Right atrium auricular region (tissue), 2 donors: ENCODE data around the gene ALKAL2. TPM values are rescaled to one million over a fixed set of nuclear protein-coding genes. Genes with fewer than 3 reads are reported as not detected.

ENCODE experiments used
- DNase-seq: peaks from one replicate; pipeline ENCODE4 v3.0.0-alpha.2; 2019; ENCODE audit warnings: low spot score
- H3K27ac ChIP-seq, 2 donors: fragments of 200-600 bp; sonication (generic); 1 replicate in 1 of 2; 2 replicates in 1 of 2; pipeline ENCODE4 v1.5.1; 2016 to 2019
- H3K27me3 ChIP-seq, 2 donors: fragments of 200-600 bp; sonication (generic); one replicate each; pipeline versions ENCODE4 v1.5.1 to v1.6.0; 2017 to 2019
- H3K36me3 ChIP-seq: fragments of 200-600 bp; sonication (generic); one replicate; pipeline ENCODE4 v1.5.1; 2016
- H3K4me1 ChIP-seq, 2 donors: fragments of 200-600 bp; sonication (generic); one replicate each; pipeline versions ENCODE4 v1.5.1 to v1.6.0; 2017 to 2019
- H3K4me3 ChIP-seq, 2 donors: fragments of 200-600 bp; sonication (generic); 1 replicate in 1 of 2; 2 replicates in 1 of 2; pipeline ENCODE4 v1.5.1; 2017 to 2019; ENCODE audit warnings: mild to moderate bottlenecking in 1 of 2, moderate library complexity in 1 of 2
- H3K9me3 ChIP-seq, 2 donors: fragments of 200-600 bp; sonication (generic); one replicate each; pipeline ENCODE4 v1.5.1; 2019
- CTCF ChIP-seq, 2 donors: fragments of 200-600 bp; sonication (generic); IDR thresholded peaks; one replicate each; pipeline ENCODE4 v1.5.1; 2019; ENCODE audit warnings: antibody characterized with exemption in 2 of 2
- total RNA-seq, 2 donors: library from RNA; depleted of rRNA; stranded (reverse); fragments of >200 nt; gene quantifications; one replicate each; pipeline ENCODE4 v1.1.0, GENCODE V29; 2016

Gene ALKAL2
- total RNA-seq, 2 donors from 2014 or later: 1.1 TPM; not detected in 1

DNA sequence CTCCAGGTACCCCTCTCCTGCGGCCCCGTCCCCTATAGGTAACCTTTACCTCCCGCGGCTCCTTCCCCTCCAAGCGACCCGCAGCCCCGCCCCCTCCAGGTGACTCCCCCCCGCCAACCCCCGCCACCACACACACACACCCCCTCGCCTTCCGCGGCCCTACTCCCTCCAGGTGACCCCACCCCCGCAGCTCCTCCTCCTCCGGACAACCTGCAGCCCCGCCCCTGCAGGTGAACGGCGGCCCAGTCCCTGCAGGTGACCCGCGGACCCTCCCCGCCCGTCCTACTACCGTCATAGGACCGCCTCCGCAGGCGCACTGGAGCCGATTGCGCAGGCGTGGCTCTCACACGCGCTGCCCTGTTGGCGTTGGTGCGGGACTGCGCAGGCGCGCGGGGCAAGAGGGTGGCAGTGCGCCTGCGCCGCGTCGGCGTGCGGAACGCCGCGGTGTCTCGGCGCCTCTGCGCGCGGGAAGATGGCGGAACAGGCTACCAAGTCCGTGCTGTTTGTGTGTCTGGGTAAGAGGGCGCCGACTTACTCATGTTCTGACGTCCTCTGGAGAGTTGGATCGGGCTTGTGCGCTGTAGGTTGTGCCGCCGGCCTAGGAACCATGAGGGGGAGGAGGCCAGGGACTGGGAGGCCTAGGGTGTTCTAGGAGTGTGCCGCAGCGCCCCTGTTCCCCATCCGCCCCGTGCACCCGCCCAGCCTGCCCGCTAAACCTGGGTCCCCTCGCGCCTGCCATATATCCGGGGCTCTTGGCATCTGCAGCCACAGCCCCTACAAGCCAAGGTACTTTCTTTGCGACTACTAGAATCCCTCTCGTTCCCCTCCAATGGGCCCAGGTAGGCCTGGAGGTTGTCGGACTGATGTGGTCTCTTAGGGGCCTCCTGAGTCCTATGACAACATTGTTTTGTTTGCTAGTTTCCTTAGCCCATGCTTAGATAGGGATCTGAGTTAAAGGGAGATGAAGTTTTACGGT lies 23.1 kb downstream of the ALKAL2 start, which contains the start of gene ACP1:
Gene ACP1, plus strand, starts transcription at position 455 of the 976 bp plus-strand sequence. Its CDS starts 18 bp downstream, at position 473.
- no peaks in the 10 kb centered on the region for H3K27me3 ChIP-seq
- no peaks in the 10 kb centered on the region for H3K36me3 ChIP-seq
- TF ChIP-seq CTCF (IDR thresholded peaks at IDR 0.05): peak in 1 of 2 donors; percentile 21
- no peaks in the 10 kb centered on the region for H3K9me3 ChIP-seq
- H3K4me1 ChIP-seq: peaks cover 0 to 34% of the 10 kb centered on the region in 2 donors
- DNase-seq: peak; percentile 90
- H3K27ac ChIP-seq: peak within 1 kb of the TSS; percentile 65 to 84
- H3K4me3 ChIP-seq: peak within 1 kb of the TSS; percentile 61 to 87

DNA sequence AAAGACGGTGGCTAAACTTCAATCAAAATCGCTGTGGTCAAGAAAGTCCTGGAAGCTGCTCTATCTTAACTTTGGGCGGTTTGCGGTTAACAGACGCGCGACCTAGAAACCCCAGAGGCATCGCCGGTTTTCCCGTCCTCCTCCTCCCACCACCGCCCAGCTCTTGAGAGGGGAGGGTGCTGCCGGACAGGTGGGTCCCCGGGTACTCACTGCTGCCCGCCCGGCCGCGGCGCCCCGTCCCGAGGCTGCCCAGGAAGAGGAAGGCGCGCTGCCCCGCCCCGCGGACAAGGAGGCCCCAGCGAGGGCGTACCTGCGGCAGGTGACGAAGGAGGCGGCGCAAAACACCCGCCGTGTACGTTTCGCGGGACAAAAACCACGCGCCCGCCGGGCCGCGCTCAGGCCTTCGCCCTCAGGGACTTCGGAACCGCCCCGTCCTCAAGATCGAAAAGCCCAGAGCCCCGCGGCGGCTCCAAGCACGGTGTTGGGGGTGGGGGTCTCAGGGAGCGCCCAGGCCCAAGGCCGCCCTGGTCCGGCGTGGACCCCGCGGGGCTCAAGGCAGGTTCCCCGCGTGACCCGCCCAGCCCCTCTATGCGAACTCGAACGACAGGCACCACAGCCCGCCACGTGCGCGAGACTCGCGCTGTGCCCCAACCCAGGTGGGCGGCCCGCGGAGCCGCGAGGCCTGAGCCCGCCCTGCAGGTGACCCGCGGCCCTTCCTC lies 24.0 kb downstream of the ALKAL2 start, which contains the start of gene SH3YL1:
Gene SH3YL1, minus strand, starts transcription at position 259 of the 719 bp plus-strand sequence. Its CDS starts 48 bp downstream, at position 211.
- Histone ChIP-seq H3K4me3 (peak within 1 kb of the TSS; percentile 61 to 87), H3K27ac (peak within 1 kb of the TSS; percentile 65 to 84), H3K27me3 (no peaks in the 10 kb centered on the region), H3K36me3 (no peaks in the 10 kb centered on the region), H3K9me3 (no peaks in the 10 kb centered on the region), H3K4me1 (peaks cover 0 to 32% of the 10 kb centered on the region in 2 donors)
- no peak for DNase-seq
- no peak for TF ChIP-seq CTCF (IDR thresholded peaks at IDR 0.05)

DNA sequence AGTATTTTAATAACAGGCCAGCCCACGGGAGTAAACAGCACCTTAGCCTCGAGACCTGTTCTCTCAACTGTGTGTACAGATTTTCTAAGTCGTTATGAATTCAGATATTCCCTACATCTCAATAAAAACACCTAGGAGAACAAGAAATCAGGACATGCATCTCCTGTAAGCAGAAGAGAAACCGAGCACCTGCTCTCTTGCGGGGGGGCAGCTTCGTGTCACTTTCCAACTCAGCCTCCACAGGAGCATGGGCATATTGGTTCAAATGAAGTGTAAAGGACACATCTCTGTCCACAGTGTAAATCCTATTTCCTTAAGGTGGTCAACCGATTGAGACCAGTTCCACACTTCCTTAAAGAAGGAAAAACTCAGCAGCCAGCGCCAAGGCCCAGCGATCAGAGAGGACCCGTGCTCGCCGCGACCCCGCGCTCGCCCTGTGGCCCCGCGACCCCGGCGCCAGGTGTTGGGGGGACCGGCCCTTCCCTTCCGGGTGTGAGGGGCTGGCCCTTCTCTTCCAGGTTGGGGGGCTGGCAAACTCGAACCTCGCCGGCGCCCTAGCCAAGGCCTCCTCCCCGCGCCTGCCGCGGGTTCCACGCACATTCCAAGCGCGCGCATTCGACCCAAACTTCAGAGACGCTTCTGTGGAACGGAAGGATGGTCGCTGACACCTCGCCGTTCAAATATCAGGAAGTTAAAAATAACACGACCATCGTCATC lies 24.7 kb downstream of the ALKAL2 start:
- Histone ChIP-seq H3K9me3 (peaks cover 0 to 2% of the 10 kb centered on the region in 2 donors), H3K4me1 (peaks cover 0 to 32% of the 10 kb centered on the region in 2 donors), H3K36me3 (no peaks in the 10 kb centered on the region), H3K27ac (peak overlapping the region in 1 of 2 donors; percentile 65), H3K27me3 (no peaks in the 10 kb centered on the region), H3K4me3 (peak overlapping the region; percentile 61 to 87)
- no peak for DNase-seq
- no peak for TF ChIP-seq CTCF (IDR thresholded peaks at IDR 0.05)

DNA sequence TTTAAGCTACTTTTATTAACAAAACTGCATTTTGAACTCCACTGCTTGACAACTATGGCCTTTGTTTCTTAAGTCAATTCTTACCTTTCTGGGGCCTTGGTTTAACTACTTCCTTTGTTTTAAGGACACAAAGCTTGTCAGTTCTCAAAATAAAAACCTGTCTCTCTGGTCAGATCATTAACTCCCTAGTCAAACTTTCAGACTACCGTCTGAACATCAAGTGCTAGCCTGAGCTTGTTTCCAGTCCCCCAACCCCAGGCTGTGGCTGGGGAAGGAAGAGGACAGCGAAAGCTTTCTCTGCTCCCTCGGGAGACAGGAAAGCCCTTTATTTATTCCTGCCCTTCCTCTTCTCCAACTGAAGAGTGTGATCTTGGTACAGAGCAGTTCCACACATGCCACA lies 25.8 kb downstream of the ALKAL2 start:
- TF ChIP-seq CTCF (IDR thresholded peaks at IDR 0.05): no peak

GRCh38 chr2:260507-261161 lies 27.3 kb downstream of the ALKAL2 start:
- no peak for TF ChIP-seq CTCF (IDR thresholded peaks at IDR 0.05)
- no peak for DNase-seq
- Histone ChIP-seq H3K9me3 (peaks cover 0 to 9% of the 10 kb centered on the region in 2 donors), H3K4me1 (peaks cover 0 to 17% of the 10 kb centered on the region in 2 donors), H3K27ac (no peak overlapping the region), H3K27me3 (no peaks in the 10 kb centered on the region), H3K4me3 (no peak overlapping the region), H3K36me3 (no peaks in the 10 kb centered on the region)

More for the DNA sequence above, 25.8 kb downstream of the ALKAL2 start:
- Histone ChIP-seq H3K9me3 (peaks cover 0 to 9% of the 10 kb centered on the region in 2 donors), H3K4me1 (peaks cover 0 to 32% of the 10 kb centered on the region in 2 donors), H3K36me3 (no peaks in the 10 kb centered on the region), H3K27me3 (no peaks in the 10 kb centered on the region), H3K27ac (no peak overlapping the region), H3K4me3 (no peak overlapping the region)
- DNase-seq: no peak
